GM19099 (cell line): ENCODE data around the gene AFF3.

ENCODE experiments used
- POLR2A ChIP-seq: IDR thresholded peaks from 3 replicates; pipeline ENCODE4 v1.6.1; 2011; ENCODE audit warnings: low read depth; ENCODE audit not compliant: insufficient read length; ENCODE audit errors: extremely low read depth

AFF3 gene

DNA sequence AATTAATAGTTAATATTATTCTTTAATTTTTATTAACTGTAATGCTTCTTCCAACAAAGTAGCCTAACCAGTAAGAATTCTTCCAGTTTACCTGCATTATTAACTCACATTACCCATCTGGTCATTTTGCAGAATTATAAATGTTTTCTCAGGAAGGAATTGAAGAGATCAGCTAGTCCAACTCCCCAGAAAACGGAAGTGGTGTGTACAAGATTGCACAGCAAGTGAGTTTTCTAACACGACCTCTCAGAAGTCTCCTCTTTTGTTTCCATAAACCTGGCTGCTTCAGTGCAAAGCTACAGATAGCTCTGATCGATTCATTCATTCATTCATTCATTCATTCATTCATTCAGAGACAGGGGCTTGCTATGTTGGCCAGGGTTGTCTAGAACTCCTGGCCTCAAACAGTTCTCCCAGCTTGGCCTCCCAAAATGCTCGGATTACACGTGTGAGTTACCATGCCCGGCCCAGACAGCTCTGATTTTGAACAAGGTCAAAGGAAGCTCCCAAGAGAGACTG, 523.8 kb downstream of the AFF3 start:
- no peak for TF ChIP-seq POLR2A

DNA sequence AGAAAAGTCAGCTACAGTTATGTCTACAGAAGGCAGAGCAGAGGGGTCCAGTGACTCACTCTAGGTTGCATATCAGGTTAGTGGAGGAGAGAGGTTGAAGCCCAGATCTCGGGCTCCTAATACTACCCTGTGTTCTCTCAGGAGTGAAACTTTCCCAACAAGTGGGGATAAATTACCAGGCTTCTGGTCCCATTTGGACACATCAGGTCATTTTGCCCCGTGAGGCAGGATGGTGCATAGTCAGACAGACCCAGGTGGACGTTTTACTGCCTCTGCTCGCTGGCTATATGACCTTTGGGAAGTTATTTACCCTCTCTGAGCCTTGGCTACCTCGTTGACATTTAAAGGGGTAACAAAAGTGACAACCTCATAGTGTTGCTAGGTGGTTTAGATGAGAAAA, 524.6 kb downstream of the AFF3 start:
- no peak for TF ChIP-seq POLR2A

DNA sequence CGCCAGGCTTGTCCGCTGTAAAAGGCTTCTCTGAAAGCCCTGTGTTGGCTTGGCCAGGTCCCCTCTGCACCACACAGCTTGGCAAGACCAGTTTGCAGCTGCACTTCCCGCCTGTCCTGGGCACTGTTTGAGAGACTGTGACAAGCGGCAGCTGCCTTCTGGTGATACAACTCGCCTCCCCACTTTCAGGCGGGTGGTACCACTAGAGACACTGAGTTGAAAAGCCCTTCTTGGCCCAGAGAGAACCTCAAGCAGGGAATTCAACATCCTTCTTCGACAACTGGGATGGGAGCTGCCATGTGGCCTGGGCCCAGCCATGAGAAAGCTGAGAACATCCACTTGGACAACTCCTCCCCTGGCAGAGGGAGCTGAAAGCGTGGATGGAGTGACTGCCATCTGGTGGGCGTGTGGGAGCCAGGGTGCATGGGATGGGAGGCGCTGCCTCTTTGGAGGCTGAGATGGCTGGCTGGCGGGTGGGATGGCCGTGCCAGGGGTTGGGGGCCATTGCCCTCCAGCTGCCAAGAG, 527.1 kb downstream of the AFF3 start:
- TF ChIP-seq POLR2A: no peak

DNA sequence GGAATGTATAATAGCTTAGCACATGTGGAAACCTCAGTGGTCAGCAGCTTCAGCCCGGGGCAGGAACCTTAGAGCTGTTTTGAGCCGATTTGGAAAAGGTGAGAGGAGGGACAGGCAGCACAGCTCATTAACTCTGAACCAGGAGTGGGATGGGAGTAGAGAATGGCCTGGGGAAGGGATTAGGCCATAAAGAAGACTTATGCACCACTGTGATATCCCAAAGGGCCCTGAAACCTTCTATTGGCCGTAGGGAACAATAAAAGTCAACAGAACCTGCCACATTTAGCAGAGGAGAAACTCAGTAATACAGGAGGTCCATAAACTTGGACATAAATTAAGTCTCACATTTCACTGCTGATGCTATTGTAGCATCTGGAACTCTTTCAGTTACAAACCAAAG, 528.4 kb downstream of the AFF3 start:
- TF ChIP-seq POLR2A: no peak

DNA sequence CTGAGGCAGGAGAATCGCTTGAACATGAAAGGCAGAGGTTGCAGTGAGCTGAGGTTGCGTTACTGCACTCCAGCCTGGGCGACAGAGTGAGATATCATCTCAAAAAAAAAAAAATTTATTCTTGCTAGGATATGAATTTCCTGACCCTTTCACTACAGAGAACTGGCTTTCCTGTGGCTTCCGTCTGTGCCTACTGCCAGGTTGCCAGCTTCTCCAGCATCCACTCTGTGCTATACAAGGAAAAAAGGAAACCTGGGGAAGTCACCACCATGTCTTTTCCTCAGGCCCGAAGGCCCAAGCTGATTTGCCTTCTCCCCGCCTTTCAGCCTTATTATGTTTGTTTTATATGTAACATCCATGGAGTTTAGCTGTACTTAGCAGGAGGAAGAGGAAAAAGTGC, 530.6 kb downstream of the AFF3 start:
- TF ChIP-seq POLR2A: no peak

DNA sequence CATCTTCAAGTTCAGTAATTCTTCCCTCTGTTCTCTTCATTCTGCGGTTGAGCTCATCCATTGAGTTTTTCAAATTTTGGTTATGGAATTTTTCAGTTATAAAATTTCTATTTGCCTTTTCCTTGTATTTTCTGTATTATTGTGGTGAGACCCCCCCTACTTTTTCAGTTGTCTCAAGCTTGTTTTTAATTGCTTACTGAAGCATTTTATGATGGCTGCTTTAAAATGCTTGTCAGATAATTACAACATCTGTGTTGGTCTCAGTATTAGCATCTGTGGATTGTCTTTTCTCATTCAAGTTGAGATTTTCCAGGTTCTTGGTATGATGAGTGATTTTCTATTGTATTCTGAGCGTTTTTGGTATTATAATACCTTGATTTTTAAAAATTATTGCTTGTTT, 531.4 kb downstream of the AFF3 start:
- no peak for TF ChIP-seq POLR2A

DNA sequence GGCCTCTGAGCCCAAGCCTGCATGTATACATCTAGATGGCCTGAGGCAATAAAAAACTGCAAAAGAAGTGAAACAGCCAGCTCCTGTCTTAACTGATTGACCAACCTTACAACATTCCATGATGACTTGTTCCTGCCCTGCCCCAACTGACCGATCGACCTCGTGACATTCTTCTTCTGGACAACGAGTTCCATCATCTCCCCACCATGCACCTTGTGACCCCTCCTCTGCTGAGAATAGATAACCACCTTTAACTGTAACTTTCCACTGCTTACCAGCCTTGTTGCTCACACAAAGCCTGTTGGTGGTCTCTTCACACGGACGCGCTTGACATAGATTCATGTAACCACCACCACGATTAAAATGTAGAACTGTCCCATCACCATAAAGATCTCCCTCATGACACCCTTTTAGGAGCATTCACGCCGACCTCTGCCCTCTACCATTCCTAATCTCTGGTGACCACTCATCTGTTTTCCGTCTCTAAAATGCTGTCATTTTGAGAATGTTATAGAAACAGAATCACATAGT, 532.5 kb downstream of the AFF3 start:
- no peak for TF ChIP-seq POLR2A

DNA sequence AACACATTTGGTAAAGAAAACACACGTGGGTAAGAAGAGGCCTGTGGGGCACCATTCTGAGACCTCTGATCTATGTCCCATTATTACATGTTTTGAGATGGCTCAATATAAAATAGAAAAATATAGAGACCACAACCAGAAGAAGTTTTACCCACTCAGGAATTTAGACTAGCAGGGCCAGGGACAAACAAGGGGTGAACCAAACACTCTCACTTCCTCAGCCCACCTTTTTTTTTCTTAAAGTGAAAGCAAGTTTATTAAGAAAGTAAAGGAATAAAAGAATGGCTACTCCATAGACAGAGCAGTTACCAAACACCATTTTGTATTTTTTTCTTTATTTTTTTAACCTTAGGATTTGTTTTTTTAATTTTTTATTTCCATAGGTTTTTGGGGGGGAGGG, 533.5 kb downstream of the AFF3 start:
- TF ChIP-seq POLR2A: no peak

DNA sequence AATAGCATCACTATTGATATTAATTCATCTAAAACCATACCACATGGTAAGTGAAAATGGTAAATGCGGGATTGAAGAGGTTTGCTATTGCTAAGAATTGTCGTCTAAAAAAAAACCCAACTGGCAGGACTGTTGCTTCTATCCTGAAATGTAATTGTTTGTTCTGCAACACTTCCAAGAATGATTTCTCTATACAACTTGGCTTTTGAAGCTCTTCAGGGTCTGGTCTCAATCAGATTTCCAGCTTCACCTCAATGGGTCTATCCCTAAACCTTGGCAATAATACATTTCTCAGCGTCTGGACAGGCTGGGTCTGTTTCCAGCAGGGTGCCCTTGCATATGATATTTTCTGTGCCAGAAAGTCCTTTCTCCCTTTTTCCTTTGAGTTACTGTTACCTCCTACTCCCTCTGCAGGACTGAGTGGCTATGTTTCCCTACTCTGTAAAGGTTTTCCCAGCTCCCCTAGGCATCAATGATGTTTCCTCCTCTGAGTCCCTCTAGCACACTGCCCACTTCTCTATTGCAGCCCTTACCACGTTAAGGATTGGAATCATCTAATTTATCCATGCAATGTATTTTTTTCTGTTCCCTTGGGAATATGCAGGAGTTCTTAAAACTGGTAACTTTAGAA, 534.4 kb downstream of the AFF3 start:
- no peak for TF ChIP-seq POLR2A

DNA sequence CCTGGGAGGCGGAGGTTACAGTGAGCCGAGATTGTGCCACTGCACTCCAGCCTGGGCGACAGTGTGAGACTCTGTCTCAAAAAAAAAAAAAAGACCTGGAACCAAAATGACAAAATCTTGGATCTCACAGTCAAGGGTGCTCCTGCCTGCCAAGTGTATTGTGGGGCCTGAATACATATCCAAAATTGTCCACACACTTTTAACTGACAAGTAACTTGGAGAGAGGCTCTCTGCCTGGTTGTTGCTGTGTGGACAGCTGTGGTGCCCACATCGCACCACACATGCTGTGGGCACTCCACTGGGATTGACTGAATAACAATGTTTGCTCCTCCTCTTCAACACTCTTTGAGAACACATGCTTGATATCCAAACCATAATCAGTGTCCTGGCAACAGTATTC, 534.9 kb downstream of the AFF3 start:
- TF ChIP-seq POLR2A: no peak

DNA sequence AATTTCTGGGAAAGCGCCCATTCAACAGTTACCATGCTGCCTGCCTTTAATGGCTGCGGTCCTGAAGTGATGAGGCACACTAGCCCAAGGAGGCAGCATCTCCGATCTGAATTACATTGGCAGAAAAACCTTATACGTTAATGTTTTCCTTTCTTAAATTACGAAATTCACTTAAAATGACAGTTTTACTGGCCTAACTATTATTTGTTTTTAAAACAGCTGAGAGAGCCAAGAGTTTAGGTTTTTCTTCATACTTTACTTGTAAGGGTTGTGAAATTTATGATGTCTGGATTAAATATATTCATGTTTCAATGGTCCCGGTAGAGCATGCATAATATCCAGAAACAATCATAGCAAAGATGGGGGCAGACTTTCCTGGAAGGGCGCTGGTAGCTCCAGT, 537.4 kb downstream of the AFF3 start:
- TF ChIP-seq POLR2A: no peak

DNA sequence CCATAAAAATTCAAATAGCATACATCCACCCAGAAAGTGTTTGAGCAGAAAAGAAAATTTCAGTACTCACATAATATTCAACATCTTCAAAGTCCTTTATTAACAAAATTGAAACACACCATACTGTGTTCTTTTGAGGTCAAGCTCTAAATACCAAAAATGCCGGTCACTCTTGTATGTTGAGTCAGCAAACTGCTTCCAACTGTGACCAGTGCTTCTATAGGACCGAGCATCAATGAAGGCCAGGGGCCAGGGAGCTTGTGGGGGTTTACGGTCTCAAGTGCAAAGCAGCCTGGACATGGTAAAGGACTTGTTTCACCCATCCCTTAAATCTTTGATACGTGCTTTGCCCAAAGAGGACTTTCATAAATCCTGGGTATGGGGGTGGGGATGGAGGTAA, 539.9 kb downstream of the AFF3 start:
- TF ChIP-seq POLR2A: no peak

DNA sequence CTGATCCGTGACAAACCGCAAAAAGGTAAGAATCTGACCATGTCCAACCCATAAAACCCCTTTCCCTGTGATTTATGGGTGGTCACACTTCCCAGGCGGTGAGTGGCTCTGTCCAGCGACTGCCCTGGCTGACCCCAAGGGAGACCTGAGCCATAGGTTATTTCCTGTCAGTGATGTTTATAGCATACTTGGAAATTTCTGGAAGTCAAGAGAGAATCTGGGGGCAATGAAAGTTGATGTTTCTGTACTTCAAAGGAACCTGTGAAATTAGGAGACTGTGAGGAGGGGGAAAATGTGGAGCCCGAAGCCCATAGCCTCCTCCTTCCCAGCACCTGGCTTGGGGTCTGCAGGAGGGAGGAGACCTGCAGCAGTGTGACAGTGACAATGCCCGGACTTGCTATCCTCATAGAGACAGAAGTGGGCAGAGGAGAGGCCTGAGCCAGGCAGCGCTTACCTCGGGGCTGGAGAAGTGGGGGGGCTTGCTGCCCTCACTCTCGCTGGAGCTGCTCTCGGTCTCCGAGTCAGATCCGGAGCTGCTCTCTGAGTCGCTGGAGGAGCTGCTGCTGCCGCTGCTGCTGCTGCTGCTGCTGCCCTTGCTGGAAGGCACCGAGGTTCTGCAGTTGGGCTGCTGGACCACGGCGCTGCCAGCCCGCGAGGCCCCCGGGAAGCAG, 541.3 kb downstream of the AFF3 start:
- no peak for TF ChIP-seq POLR2A

DNA sequence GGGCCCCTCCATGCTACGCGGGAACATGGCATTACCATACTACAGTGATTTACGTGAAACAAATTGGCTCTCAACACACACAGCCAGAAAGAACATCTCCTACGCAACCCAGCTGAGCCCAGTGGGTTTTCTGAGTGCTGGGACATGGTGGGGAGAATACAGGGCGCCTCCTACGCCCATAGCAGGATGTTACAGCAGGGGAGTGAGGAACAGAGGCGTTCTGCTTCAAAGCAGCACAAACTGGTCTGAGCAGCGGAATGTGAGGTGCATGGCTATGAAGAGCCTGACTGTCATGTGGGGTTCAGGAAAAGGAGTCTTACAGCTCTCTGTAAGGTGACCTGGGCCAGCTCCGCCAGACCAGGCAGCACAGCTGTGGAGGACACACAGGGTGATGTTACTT, 543.9 kb downstream of the AFF3 start:
- TF ChIP-seq POLR2A: no peak

DNA sequence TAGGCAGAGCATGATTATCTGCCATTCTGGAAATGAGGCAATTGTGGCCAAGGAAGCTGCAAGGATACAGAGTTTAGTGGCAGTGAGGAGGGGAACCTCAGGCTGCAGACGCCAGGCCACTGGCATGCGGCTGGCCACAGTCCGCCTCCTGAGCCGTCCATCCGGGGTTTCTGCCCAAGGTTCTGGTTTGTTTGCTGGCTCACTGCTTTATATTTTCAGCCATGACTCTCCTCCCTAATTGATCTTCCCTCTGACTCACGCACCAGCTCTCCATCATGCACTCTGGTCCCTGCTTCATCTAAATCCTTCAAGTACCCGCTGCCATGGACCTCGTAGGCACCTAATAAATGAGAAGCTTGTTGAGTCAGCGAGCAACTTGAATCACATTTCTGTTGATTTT, 544.8 kb downstream of the AFF3 start:
- TF ChIP-seq POLR2A: no peak

DNA sequence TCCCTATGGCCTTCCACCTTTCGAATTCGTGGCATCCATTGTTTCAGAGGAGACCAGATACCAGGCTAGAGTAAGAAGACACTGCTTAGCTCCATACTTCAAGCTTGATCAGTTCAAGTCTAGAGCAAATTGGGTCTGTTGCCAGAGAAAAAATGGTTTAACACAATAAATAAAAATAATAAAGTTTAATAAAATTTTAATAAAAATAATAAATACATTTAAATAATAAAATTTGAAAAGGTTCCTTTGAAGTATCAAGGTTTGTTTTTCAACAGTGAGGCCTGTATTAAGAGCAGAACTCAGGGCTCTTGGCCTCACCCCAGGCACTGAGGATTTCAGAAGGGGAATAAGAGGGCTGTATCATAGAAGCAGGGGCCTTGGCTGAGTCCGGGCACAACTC, 547.0 kb downstream of the AFF3 start:
- no peak for TF ChIP-seq POLR2A

DNA sequence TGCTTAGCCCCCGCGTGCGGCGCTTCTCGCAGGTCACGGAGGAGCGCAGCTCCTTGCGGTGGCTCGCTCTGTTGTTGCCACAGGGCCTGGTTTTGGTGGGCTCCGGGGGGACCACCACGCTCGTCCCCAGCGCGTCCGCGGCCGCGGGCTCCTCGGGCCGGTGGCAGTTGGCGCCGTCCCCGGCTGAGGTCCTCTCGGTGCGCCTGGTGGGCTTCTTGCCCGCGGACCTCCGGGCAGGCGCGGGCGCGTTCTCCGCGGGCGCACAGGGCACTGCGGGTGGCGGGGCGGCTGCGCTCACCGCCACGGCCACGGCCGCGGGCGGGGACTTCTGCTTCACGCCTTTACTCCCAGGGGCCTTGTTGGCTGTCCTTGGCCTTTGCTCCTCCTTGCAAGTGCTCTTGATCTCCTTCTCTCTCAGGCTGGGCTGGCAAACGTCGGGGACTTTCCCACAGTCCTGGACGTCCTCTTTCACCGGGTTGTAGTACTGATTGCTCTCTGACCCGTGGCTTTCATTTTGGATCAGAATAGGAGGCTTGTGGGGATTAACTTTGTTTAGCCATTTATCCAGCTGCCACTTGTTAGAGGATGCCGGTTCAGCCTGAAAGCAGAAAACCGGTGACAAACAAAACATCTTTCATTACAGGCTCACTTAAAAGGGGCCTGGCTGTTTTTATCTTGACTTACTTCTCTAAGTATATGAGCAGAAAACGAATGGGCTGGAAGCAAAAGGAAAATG, 548.5 kb downstream of the AFF3 start:
- TF ChIP-seq POLR2A: no peak
